HEK293 (cell line): ENCODE data around the gene SLX9.

Source experiments
- CTCF ChIA-PET: fragments of 350-600 bp; formaldehyde crosslinking; extraction: SDS; loops from one replicate; lab custom pipeline; 2021; ENCODE audit warnings: antibody characterized with exemption; lab: Yijun Ruan, JAX
- POLR2A ChIA-PET: fragments of 300-600 bp; formaldehyde crosslinking; extraction: SDS; loops from one replicate; lab custom pipeline; 2020; ENCODE audit warnings: antibody characterized with exemption, inconsistent platforms; lab: Yijun Ruan, JAX
- H3K27ac ChIP-seq: fragments of 200-500 bp; sonication (Bioruptor generic); 2 replicates; pipeline ENCODE4 v1.5.1; 2014; ENCODE audit warnings: low read depth, low read length, control low read depth, inconsistent platforms; ENCODE audit errors: extremely low read depth
- H3K36me3 ChIP-seq, 2 experiments: fragments of 200-500 bp in 1 of 2; sonication (Bioruptor generic) in 1 of 2; 1 replicate in 1 of 2; 2 replicates in 1 of 2; pipeline ENCODE4 v1.5.1; 2014 to 2017; ENCODE audit warnings: inconsistent platforms in 2 of 2, low read length in 2 of 2; ENCODE audit not compliant: control insufficient read depth in 2 of 2, insufficient read depth in 1 of 2
- H3K4me1 ChIP-seq: fragments of 200-500 bp; sonication (Bioruptor generic); 2 replicates; pipeline ENCODE4 v1.5.1; 2014; ENCODE audit warnings: mild to moderate bottlenecking, low read length, inconsistent platforms; ENCODE audit not compliant: control insufficient read depth, insufficient read depth
- H3K4me3 ChIP-seq: 2 replicates; pipeline ENCODE4 v1.5.1; 2011; ENCODE audit warnings: low read depth, mild to moderate bottlenecking, control low read depth, low read length, moderate library complexity
- H3K9me3 ChIP-seq: fragments of 200-500 bp; sonication (Bioruptor generic); 2 replicates; pipeline ENCODE4 v1.5.1; 2014; ENCODE audit warnings: low read depth, low read length, inconsistent platforms; ENCODE audit not compliant: control insufficient read depth, insufficient read depth
- CTCF ChIP-seq: fragments of 450-650 bp; formaldehyde crosslinking; IDR thresholded peaks from 2 replicates; pipeline ENCODE4 v1.5.1; 2016; ENCODE audit warnings: missing biosample characterization, missing genetic modification characterization
- INSM2 ChIP-seq: fragments of 450-650 bp; formaldehyde crosslinking; IDR thresholded peaks from 2 replicates; pipeline ENCODE4 v1.5.1; 2016; ENCODE audit warnings: missing biosample characterization, missing genetic modification characterization
- KLF16 ChIP-seq: fragments of 450-650 bp; formaldehyde crosslinking; IDR thresholded peaks from 2 replicates; pipeline ENCODE4 v1.5.1; 2017; ENCODE audit warnings: missing biosample characterization, missing genetic modification characterization
- TRIM28 ChIP-seq: IDR thresholded peaks from 2 replicates; pipeline ENCODE4 v1.6.1; 2011; ENCODE audit warnings: low read length, control low read depth, borderline replicate concordance
- ZBTB26 ChIP-seq: fragments of 450-650 bp; formaldehyde crosslinking; optimal IDR thresholded peaks from 2 replicates; pipeline ENCODE3; 2016; ENCODE audit warnings: missing biosample characterization, mild to moderate bottlenecking, missing genetic modification characterization
- ZNF175 ChIP-seq: fragments of 450-650 bp; formaldehyde crosslinking; IDR thresholded peaks from 2 replicates; pipeline ENCODE4 v1.5.1; 2016; ENCODE audit warnings: missing biosample characterization, missing genetic modification characterization
- ZNF433 ChIP-seq: fragments of 450-650 bp; formaldehyde crosslinking; IDR thresholded peaks from 2 replicates; pipeline ENCODE4 v1.5.1; 2016; ENCODE audit warnings: missing biosample characterization, missing genetic modification characterization, low read depth
- ZNF488 ChIP-seq: fragments of 450-650 bp; formaldehyde crosslinking; IDR thresholded peaks from 2 replicates; pipeline ENCODE4 v1.5.1; 2016; ENCODE audit warnings: missing biosample characterization, missing genetic modification characterization
- ZNF529 ChIP-seq: fragments of 450-650 bp; formaldehyde crosslinking; IDR thresholded peaks from 2 replicates; pipeline ENCODE4 v1.5.1; 2017; ENCODE audit warnings: missing genetic modification characterization, missing biosample characterization; ENCODE audit not compliant: insufficient replicate concordance
- ZNF580 ChIP-seq: fragments of 450-650 bp; formaldehyde crosslinking; IDR thresholded peaks from 2 replicates; pipeline ENCODE4 v1.5.1; 2016; ENCODE audit warnings: missing biosample characterization, missing genetic modification characterization
- ZNF621 ChIP-seq: fragments of 450-650 bp; formaldehyde crosslinking; IDR thresholded peaks from 2 replicates; pipeline ENCODE4 v1.5.1; 2017; ENCODE audit warnings: missing biosample characterization, missing genetic modification characterization
- ZNF692 ChIP-seq: fragments of 450-650 bp; formaldehyde crosslinking; IDR thresholded peaks from 2 replicates; pipeline ENCODE4 v1.5.1; 2016; ENCODE audit warnings: missing biosample characterization, missing genetic modification characterization
- ZNF792 ChIP-seq: fragments of 450-650 bp; formaldehyde crosslinking; IDR thresholded peaks from 2 replicates; pipeline ENCODE4 v1.5.1; 2016; ENCODE audit warnings: missing biosample characterization, missing genetic modification characterization

The SLX9 gene

GRCh38 chr21:45020629-45021427 lies 81.0 kb downstream of the SLX9 start:
- TF ChIP-seq ZNF580 (tag by site-specific recombination) (no peak), TRIM28 (no peak), ZNF792 (tag by site-specific recombination) (no peak), ZNF621 (no peak), ZBTB26 (tag by site-specific recombination) (no peak), KLF16 (no peak), ZNF433 (tag by site-specific recombination) (no peak), ZNF692 (tag by site-specific recombination) (no peak), ZNF488 (tag by site-specific recombination) (no peak), CTCF (tag by site-specific recombination) (no peak), ZNF529 (tag by site-specific recombination) (no peak), INSM2 (tag by site-specific recombination) (no peak)

GRCh38 chr21:45021428-45022347 lies 81.9 kb downstream of the SLX9 start:
- Histone ChIP-seq H3K4me3 (no peak overlapping the region), H3K9me3 (no peaks in the 10 kb centered on the region), H3K27ac (no peak overlapping the region), H3K36me3 (no peaks in the 10 kb centered on the region), H3K4me1 (no peaks in the 10 kb centered on the region)
- POLR2A ChIA-PET = no interaction called here
- TF ChIP-seq ZNF175 (tag by site-specific recombination) = no peak
- CTCF ChIA-PET = interaction anchor here (1.0 kb wide), 1 partner anchor 107 kb away, joined by 3 read pairs; no protein-coding TSS in a partner anchor

More at GRCh38 chr21:45020629-45021427, 81.0 kb downstream of the SLX9 start:
- CTCF ChIA-PET = no interaction called here
- H3K4me1 ChIP-seq = no peaks in the 10 kb centered on the region
- POLR2A ChIA-PET = no interaction called here
- H3K27ac ChIP-seq = no peak overlapping the region
- no peak overlapping the region for H3K4me3 ChIP-seq
- no peaks in the 10 kb centered on the region for H3K36me3 ChIP-seq
- no peaks in the 10 kb centered on the region for H3K9me3 ChIP-seq
